ENCODE data around the gene HHAT. TPM values are rescaled to one million over a fixed set of nuclear protein-coding genes. Genes with fewer than 3 reads are reported as not detected.
A peak's percentile ranks its signal among the peaks of the same experiment; 100 is the strongest.

Gene HHAT
- total RNA-seq, 1 donor from 2014 or later, result 4.0 TPM

DNA sequence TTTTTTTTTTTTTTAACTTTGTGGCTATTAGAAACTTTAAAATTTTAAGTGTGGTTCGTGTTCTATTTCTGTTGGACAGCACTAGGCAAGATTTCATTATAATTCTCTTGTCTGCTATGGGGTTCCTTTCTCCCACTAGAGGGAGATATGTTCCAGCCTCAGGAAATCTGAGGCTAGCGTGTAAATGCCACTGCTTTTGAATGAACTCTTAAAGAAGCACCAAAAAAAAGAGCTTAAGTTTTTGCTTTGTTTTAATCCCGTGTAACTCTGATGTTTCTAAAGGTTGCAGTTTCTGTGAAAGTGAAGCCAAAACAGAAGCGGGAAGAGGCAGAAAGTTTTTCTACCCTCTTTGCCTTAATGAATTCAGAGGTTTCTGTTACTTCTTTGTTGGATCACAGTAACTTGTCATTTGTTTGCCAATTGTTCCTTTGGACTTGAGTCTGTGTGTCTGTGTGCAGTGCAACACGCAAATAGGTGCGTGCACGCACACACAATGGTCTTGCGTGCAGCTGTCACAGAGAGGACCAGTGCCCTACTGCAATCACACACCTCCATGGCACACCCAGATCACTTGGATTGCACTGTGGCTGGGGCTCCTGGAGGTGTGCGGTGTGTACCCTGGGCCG lies 32.3 kb downstream of the HHAT start:
- ATAC-seq, result peak; percentile 63

DNA sequence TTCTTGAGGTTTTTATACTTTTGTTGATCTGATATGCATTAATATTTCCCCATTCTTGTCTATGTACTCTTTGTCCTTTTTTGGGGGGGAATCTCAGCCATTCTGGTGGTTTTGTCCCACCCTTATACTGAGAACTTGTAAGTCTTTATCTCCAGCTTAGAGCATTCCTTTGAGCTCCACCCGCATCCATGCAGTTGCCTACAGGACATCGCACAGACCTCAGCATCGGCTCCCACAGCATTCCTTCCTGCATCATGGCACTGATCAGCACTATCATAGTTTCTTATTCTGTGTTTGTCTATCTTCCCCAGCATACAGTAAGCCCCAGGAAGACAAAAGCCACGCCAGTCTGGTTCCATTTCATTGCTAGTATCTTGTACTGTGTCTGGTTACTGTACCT lies 33.0 kb downstream of the HHAT start:
- no peak for ATAC-seq

DNA sequence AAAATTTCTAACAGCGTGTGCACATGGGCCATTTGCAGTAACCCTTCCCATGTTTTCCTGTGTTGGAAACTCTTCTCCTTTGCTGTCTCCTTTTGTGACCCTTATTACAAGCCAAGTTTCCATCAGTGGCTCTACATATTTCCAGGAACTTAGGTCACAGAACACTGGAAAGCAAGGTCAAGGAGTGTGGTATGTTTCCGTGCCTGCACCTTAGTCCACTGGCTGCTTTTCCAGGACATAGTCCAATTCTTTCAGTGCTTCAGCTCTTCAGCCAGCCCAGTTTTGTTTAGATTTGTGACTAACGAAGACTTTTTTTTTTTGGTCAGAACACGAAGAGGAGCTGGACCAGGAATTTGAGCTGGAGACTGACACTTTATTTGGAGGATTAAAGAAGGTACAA lies 33.8 kb downstream of the HHAT start:
- ATAC-seq, result no peak

DNA sequence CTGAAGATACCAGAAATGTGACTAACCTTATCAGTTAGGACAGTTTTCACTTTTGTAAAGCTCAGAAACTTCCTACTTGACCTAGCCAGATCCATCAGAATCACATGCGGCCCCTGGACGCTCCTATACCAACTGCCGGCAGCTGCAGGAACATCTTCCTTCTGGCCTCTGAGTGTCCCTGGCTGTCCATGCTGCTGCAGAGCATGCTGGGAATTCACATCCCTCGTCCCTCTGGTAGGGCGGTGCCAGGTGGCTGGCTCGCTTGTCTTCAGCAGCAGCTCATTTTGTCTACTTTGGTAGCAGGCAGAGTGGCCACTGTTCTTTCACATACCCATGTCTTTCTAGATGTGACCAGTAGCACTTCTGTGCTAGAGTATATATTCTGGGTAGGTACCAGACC lies 34.4 kb downstream of the HHAT start:
- no peak for ATAC-seq

DNA sequence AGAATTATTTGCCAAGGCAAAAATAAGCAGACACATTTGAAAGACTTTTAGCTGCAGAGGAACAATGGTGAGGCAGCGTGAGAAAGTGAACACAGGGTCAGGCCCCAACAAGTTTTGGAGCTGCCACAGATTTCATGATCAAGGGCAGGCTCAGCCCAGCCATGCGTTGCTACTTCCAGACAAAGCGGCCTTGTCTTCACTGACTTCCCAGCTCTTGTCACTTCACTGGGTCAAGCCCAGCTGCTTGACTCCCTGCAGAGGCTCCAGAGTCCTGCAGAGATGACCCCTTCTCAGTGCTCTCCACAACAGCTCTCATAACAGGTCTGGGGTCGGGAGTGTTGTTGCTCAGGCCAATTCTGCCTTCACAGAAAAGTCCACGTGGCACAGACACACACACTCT lies 35.8 kb downstream of the HHAT start:
- peak; percentile 73 for ATAC-seq

DNA sequence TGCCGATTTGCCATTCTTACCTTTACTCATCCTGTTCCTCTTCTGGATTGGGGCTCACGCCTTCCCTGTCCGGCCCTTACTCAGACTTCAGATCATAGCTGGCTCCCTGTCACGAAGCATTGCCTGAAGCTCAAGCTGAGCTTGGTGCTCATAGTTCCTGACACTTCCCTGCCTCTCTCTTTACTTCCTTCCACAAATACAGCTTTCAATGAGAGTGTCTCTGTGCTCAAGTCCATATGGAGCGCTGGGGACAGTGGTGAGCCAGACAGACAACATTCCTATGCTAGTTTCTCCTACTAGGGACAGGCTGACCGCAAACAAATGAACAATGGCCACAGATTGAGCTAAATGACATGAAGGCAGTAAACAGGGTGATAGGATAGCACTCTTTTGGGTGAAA lies 38.1 kb downstream of the HHAT start:
- peak; percentile 43 for ATAC-seq

DNA sequence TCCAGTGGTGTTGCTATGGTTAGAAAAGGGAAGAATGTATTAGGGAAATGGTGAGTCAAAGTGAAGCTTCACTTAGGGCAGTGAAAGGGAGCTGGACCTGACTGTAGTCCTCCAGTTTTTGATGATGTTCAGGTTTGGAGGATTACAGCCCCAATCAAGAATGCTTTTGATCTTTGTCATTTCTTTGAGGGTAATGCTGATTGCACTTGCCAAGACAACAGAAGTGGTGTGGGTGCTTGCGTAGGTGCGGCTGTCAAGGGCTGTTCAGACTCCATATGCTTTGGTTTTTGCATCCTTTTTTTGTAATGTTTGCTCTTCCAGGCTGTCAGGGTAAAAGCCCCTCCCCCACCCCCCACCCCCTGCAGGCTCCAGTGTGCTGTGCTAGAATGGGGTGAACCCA lies 38.9 kb downstream of the HHAT start:
- no peak for ATAC-seq

DNA sequence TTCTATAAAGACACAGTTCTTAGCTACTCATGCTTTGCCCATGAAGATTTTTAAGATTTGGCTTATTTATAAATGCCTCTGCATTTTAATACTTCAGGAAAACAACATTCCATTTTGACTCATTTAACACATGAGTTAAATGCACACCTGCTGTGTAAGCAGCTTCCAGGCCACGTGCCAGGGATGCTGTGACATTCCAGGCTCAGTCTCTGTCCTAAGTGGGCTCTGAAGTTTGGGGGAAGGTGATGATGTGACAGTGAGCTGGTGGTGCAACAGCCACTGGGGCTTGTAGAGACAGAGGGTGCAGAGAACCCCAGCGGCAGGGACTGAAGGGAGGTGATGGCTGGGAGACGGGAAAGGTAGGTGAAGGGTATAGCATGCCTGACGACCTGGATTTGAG lies 40.7 kb downstream of the HHAT start:
- ATAC-seq, result no peak

DNA sequence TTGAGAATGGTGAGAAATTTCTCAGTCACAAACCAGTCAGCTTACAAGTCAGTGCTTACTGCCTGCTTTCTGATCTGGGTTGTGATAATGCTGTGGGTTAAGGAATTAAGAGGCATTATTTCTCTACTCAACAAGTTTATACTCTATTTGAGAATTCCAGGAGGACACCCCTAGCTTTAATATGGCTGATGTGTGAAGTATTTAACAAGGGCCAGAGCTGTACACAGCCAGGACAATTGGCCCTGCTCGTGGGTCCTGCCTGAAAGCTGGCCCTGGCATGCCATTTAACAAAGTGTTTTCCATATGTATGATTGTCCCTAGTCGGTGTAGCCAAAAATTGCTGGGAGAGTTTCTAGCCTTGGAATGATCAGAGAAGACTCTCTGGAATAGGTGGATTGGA lies 43.2 kb downstream of the HHAT start:
- ATAC-seq, result no peak

DNA sequence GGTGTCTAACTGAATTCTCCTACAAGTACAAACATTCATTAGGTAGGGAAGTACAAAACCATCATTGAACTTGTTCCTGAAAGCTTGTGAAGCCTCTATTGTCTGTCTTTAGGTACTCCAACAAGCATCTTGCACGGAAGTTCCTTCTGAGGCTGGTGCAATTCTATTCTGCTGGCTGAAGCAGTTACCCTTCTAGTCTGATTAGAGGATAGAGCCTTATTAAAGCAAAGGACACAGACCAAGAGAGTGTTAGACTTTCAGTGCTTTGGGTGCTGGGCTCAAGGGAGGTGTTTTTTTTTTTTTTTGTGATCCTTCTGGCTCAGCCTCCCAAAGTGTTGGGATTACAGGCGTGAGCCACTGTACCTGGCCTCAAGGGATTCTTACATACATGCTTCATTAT lies 43.8 kb downstream of the HHAT start:
- no peak for ATAC-seq

DNA sequence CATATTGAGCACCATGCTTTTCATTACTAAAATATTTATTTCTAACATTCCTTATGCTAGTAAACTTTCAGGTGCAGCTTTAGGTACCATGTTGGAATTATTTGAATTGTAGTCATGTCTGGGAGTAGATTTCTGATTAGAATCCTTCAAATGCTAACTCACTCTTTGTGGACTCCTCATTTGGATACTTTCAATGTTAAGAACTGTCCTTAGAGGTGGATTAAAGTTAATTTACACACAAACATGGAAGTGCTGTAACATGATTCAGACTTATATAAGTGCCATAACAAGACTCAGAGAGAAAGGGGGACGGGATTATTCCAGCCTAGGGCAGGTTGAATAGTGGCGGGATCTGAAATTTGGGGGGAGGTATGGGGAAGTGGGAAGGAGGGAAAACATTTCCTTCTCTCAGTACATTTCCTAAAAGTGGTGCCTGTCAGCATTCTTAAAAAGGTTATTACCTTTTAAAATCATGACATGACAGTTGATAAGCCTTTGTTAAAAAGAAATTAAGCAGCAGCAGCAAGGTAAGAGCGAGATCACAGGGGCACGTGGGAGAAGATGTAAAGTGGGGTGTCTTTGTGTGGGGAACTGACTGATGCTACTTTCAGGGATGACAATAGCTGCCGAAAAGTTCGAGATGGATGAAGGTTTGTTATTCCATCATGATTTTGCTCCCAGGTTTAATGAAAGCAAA lies 44.4 kb downstream of the HHAT start:
- ATAC-seq, result no peak

DNA sequence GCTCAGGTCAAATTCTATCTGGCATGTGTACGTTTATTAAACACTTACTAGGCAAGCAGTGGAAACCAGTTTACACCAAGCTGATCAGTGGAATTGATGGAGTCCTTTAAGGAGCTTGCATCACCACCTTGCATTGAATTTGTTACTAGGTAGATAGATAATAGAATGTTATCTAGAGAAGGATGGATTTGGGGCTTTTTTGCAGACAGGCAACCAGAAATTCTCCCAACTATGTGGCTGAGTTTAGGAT lies 44.9 kb downstream of the HHAT start:
- ATAC-seq, result peak; percentile 21

DNA sequence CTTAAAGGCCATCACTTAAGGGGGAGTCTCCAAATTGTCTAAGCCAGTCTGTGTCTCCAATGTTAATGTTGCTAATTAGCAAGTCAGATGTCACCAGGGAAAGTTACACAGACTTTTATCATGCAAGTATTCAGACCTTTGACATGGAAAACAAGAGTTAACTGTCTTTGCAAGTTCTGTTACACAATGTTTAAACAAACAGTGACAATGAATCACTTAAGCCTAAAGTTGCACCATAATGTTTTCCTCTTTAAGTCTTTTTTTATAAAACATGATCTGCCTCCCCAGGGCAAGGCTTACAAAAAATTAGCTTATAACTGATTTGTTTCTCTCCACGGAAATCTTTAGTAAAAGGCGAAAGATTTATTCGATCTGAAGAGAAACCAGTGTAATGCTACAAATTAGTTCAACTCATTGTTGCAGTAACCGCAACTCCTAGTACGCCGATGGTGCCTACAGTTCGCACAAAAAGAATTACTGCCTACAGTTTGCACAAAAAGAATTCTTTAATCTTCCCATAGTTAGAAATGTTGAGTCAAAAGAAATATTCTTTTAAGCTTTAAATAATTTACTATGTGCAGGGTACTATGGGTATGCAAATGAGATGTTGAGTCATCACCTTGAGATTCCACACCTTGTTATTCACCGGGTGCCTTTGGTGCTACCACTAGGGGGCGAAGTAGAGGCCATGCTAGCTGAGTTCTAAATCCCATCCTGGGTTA lies 45.3 kb downstream of the HHAT start:
- ATAC-seq, result peak; percentile 94

DNA sequence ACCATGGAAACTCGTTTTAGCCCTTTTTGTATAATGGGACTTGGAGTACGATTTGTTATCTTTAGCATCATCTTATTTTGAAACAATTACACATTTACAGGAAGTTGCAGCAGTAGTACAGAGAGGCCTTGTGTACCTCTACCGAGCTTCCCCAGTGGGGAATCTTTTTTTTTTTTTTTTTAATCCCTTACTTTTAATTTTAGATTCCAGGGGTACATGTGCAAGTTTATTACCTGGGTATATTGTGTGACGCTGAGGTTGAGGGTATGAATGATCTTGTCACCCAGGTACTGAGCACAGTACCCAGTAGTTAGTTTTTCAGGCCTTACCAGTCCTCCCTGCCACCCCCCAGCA lies 45.9 kb downstream of the HHAT start:
- no peak for ATAC-seq

DNA sequence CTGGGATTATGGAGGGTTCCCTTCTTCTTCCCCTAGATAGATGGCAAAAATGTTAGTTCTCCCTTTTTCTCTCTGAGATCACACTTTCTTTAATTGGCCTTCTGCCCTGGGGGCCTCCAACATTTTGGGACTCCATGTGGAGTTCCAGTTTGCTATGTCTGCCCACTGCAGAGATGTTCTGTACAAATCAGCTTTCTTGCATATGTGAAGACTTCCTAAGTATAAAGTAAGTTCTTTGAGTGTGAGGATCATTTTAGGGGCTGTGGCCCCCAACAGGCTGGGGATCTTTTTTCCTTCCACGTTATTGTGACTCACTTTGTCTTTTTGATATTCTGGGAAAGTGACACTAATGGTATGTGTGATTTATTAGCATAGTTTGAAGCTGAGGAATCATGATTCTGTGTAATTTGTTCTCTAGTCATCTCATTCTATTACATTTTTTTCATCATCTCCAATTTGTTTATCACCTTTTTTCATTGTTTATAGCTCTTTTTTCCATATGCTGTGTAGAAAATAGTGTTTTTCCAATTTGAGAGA lies 48.2 kb downstream of the HHAT start:
- ATAC-seq, result no peak

DNA sequence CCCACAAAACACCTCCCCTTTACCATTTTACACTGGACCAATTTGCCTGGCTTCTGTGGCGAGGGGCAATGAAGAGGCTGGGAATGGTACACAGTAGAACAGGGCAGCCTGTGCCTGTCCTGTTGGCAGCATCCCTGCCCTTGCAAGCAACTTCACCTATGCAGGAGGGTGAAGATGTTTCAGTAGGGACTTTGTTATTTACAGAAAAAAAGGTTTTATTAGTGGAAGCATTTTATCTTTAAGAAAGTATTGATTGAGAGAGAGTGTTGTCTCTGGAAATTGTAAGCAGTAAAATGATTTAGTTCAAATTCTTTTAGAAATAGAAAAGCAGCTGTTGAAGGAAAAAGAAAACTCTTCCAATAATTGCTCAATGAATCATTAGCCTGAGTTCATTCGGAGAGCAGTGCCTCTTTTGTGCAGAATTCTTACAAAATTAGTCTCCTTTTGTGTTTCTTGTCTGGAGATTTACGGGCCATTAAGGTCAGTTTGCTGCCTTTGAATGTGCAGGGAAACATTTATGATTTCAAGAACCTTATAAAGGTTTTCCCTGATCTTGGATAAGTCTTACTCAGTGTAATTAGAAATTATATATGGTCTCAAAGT lies 49.1 kb downstream of the HHAT start:
- no peak for ATAC-seq

DNA sequence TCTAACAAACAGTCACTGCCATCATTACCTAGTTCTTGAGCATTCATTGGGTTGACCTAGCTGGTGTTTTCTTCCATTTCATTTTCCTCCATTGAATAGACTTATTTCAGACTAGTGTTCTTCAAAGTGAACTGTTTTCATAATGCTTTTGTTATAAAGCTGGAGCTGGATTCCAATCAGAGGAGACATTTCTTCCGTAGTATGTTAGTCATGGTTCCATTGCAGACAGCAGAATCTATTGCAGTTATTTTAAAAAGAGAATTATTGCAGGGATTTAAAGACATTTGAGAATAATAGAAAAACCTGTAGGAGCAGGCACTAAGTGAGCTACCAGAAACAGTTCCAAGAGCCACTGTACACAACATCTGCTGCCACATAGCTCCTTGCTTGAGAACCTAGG lies 50.0 kb downstream of the HHAT start:
- no peak for ATAC-seq

DNA sequence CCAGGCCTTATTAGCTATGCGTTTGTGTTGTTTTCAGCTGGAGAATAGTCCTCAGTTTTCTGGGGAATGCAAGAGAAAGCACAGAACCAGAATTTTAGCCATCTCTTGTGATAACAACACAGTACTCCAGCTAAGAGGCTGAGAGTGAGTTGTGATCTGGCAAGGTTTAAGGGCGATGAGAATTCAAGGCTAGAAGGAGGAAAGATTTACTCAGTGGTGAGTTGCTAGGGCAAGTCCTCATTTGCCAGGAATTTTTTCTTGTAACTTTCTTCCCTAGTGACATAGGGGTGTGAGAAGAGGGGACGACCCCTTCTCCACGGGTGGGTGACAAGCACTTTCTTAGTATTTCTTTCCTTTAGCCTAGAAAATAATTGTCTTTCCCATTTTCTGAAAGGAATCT lies 53.2 kb downstream of the HHAT start:
- ATAC-seq, result no peak

DNA sequence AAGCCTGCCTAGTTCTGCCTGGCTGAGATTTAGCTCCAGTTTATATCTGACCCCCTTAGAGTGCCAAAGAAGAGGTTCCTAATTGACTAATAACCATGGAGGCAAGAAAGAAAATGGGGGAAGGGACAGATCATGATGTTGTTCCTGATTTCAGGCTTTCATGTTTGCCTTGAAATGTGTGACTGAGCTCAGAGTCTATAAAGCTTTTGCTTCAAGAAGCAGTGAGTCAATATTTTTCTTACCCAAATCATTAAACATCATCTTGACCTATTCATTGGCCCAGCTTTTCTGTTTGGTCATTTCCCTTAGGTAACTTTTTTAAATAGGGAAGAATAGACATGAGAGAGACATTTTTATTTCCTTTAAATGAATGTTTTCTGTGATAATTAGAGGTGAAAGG lies 55.9 kb downstream of the HHAT start:
- no peak for ATAC-seq

DNA sequence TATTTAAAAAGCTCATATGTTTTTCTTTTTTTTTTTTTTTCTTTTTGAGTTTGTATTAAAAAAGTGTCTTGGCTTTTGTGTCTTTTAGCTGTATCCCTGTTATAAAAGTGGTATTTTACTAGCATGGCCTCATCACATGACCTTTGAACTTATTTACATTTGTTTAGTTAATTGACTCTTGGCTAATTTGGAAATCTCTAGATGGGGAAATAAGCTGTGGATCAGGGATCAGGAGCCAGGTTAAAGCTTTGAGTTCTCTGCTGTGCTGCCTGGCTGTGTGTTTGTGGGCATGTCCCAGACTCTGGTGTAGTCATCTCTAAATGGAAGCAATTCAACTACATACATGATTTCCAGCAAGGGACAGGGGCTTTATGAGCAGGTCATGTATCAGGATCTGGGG lies 56.5 kb downstream of the HHAT start:
- ATAC-seq, result no peak

DNA sequence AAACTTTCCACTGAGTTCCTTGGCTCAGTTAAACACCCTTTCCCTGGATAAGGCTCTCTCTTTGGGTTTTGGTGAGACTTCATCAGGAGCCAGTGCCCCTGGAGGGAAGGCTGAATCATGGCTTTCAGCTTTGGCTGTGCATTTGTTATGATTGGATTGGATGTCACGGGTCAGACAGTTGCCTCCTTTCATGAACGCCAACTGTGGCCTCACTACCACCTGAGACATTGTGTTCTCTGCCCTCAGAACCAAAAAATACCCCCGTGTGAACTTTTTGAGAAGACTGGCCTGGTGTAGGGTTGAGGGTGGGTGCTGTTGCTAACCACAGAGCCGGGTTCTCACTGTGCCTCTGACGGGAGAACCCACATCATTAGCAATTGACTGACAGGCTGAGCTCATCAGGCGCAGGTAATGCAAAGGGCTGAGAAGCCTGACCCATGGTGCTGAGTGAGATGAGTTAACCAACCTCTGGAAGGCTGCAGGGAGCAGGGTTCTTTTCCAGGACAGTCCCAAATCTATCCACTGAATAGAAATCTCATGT lies 65.6 kb downstream of the HHAT start:
- ATAC-seq, result no peak

DNA sequence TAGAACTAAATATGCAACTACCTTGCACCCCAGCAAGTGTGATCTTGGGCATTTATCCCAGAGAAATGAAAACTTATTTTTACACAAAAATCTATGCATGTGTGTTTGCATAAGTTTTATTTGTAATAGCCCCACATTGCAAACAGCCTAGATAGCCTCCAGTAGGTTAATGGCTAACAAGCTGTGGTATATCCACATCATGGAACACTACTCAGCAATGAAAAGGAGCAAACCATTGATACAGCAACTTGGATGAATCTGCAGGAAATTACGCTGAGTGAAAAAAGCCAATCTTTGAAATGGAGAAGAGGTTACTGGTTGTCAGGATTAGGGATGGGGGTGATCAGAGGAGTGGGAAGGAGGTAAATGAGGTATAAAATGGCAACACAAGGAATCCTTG lies 67.8 kb downstream of the HHAT start:
- no peak for ATAC-seq

DNA sequence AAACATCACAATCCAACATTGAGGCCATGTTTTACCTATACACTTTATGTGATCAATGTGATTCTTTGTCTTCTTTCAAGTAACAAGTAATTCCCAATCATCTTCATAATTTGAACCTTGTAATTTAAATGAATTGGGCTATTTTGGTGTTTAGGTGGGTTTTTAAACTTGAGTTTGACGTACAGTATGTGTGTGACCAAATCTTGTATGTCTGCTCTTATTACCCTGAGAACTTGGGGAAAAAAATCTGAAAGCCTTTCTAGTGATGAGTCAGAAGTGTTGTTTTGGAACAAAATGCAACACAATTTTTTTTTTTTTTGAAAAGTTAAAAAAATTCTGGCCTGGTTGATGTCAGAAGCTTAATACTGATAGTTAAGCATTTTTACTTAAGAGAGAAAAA lies 68.5 kb downstream of the HHAT start:
- ATAC-seq, result no peak

DNA sequence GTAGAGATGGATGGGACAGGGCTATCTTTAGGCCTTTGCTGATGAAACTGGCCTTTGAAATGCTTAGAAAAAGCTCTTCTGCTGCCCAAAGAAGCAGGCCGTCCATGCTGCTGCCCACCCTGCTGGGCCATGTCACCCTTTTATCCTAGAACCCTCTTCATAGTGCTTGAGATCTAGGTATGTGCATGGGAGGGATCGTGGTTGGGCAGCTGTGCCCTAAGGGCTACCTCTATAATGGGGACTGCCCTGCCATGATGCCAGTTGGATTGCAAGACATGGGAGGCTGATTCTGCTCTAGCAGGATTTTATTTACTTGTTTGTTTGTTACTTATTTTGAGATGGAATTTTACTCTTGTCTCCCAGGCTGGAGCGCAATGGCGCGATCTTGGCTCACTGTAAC lies 69.0 kb downstream of the HHAT start:
- ATAC-seq, result no peak

All from esophagus mucosa (tissue), 1 donor.